ENCODE data around the gene SLC39A11. TPM values are rescaled to one million over a fixed set of nuclear protein-coding genes. Genes with fewer than 3 reads are reported as not detected.
A peak's percentile ranks its signal among the peaks of the same experiment; 100 is the strongest.

The SLC39A11 gene
- total RNA-seq, 2 donors from 2014 or later = 27.8 to 39.6 TPM

DNA sequence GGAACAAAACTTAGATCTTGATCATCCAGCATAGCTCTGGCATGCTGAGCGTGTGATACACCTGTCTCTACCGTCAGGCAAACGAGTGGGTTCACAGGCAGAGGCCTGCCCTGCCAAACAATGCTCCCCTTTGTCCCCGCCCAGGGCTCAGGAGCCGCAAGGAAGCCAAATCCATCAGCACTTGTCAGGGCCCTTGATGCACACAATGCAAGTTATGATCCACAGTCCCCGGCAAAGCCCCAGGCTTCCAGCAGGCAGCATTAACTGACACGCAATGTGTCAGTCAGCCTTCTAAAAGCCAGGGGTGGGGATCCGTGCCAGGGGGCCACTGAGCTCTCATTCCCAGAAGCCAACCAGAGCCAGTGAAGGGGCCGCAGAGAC, 460.9 kb downstream of the SLC39A11 start:
- H3K4me1 ChIP-seq = no peaks in the 10 kb centered on the region
- ATAC-seq = no peak
- H3K9me3 ChIP-seq = no peaks in the 10 kb centered on the region
- no peaks in the 10 kb centered on the region for H3K36me3 ChIP-seq (replicated peaks in 1 of 2; ENCODE audit: insufficient read depth in 1 of 2, low read depth in 2 of 2)
- intact Hi-C loops (cut with DNase I) = no loop called here
- DNase-seq = no peak
- WGBS, 2 donors = 75 to 100% methylated on average over 2 to 9 of the region's 9 CpGs
- H3K27me3 ChIP-seq = no peaks in the 10 kb centered on the region
- H3K27ac ChIP-seq = no peak overlapping the region
- no peak overlapping the region for H3K4me3 ChIP-seq
- TF ChIP-seq, protein P1, sequence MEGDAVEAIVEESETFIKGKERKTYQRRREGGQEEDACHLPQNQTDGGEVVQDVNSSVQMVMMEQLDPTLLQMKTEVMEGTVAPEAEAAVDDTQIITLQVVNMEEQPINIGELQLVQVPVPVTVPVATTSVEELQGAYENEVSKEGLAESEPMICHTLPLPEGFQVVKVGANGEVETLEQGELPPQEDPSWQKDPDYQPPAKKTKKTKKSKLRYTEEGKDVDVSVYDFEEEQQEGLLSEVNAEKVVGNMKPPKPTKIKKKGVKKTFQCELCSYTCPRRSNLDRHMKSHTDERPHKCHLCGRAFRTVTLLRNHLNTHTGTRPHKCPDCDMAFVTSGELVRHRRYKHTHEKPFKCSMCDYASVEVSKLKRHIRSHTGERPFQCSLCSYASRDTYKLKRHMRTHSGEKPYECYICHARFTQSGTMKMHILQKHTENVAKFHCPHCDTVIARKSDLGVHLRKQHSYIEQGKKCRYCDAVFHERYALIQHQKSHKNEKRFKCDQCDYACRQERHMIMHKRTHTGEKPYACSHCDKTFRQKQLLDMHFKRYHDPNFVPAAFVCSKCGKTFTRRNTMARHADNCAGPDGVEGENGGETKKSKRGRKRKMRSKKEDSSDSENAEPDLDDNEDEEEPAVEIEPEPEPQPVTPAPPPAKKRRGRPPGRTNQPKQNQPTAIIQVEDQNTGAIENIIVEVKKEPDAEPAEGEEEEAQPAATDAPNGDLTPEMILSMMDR (IDR thresholded peaks at IDR 0.05) = no peak
- TF ChIP-seq POLR2A (IDR thresholded peaks at IDR 0.05) = no peak

DNA sequence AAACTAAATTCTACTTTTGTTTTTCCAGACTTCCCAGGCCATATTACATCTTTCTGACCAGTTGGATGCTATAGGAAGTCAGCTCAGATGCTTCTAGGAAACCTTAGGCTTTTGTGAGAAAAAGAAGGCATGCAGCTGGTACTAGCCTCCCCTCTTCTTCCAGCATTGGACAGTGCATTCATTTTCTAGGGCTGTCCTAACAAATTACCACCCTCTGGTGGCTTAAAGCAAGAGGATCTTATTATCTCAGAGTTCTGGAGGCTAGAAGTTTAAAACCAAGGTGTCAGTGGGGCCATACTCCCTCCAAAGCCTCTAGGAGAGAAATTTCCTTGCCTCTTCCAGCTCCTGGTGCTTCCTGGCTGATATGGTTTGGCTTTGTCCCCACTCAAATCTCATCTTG, 467.8 kb downstream of the SLC39A11 start:
- H3K4me1 ChIP-seq = peaks cover 5% of the 10 kb centered on the region
- no peaks in the 10 kb centered on the region for H3K9me3 ChIP-seq
- DNase-seq (no peak), ATAC-seq (no peak)
- intact Hi-C loops (cut with DNase I) = no loop called here
- H3K4me3 ChIP-seq = no peak overlapping the region
- no peak overlapping the region for H3K27ac ChIP-seq
- no peaks in the 10 kb centered on the region for H3K27me3 ChIP-seq
- TF ChIP-seq POLR2A (IDR thresholded peaks at IDR 0.05) = no peak
- TF ChIP-seq, protein P1 (IDR thresholded peaks at IDR 0.05) = no peak
- no peaks in the 10 kb centered on the region for H3K36me3 ChIP-seq (replicated peaks in 1 of 2; ENCODE audit: insufficient read depth in 1 of 2, low read depth in 2 of 2)

DNA sequence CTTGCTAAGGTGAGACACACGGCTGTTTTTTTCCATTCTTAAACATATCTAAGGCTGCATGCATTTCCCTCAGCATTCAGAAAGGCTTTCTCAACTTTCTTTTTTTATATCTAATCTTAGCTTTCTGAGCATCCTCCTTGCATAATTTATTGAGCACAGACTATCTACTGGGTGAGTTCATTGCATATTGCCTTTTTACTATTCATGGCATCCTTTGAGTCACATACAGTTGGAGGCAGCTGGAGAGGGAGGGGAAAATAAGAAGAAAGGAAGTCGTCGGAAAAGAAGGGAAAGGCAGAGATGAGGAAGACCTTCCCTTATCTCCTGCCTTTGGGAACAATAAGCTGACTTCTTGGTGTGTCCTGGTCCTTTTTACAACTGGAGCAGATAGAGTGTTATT, 468.3 kb downstream of the SLC39A11 start:
- no peaks in the 10 kb centered on the region for H3K36me3 ChIP-seq (replicated peaks in 1 of 2; ENCODE audit: insufficient read depth in 1 of 2, low read depth in 2 of 2)
- WGBS, 2 donors = 27 to 34% methylated on average over 3 of the region's 3 CpGs
- H3K4me3 ChIP-seq = no peak overlapping the region
- no peak overlapping the region for H3K27ac ChIP-seq
- no peaks in the 10 kb centered on the region for H3K9me3 ChIP-seq
- TF ChIP-seq, protein P1 (IDR thresholded peaks at IDR 0.05) = no peak
- no peak for TF ChIP-seq POLR2A (IDR thresholded peaks at IDR 0.05)
- ATAC-seq (no peak), DNase-seq (no peak)
- intact Hi-C loops (cut with DNase I) = no loop called here
- no peaks in the 10 kb centered on the region for H3K27me3 ChIP-seq
- peaks cover 5% of the 10 kb centered on the region for H3K4me1 ChIP-seq

DNA sequence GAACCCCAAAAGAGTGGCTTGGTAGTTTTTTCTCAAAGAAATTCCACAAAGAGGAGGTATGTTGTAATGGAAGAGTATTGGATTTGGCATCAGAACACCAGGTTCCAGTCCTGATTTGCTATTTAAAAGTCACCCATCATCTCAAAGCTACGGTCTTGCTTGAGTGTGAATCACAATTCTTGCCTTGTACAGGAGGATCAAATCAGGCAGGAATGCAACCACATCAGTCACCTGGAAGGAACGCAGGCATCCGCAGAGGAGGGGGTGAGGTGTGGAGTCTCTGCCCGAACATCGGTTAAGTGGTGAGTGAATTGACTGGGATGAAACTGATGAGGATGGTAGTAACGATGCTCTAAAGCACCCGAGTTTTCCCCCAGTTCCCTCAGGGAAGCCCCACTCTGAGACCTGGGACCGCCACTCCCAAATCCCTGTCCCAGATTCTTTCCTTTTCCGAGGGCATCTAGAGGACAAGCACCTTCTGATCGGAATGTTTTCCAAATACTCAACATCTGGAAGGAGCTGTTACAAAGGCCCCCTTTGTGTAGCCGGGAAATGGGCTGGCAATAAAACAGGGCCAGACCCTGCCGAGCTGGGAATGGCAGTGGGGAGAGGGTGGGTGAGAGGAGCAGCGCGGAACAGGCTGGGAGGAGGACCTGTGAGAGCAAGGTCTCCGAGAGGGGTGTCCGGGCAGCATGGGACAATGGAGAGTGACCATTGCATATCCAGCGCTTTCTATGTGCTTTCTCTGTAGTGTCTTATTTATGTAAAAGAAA, 469.6 kb downstream of the SLC39A11 start:
- no peaks in the 10 kb centered on the region for H3K36me3 ChIP-seq (replicated peaks in 1 of 2; ENCODE audit: insufficient read depth in 1 of 2, low read depth in 2 of 2)
- DNase-seq = no peak
- intact Hi-C loops (cut with DNase I) = no loop called here

More for the DNA sequence above, 469.6 kb downstream of the SLC39A11 start:
- H3K27ac ChIP-seq = peak overlapping the region in 1 of 4 donors; percentile 22
- H3K4me1 ChIP-seq = peaks cover 18% of the 10 kb centered on the region
- H3K4me3 ChIP-seq = no peak overlapping the region
- peak; percentile 34 for ATAC-seq
- H3K9me3 ChIP-seq = no peaks in the 10 kb centered on the region
- TF ChIP-seq, protein P1 (IDR thresholded peaks at IDR 0.05) = no peak
- no peak for TF ChIP-seq POLR2A (IDR thresholded peaks at IDR 0.05)
- 35 to 45% methylated on average over 17 of the region's 17 CpGs for WGBS, 2 donors
- no peaks in the 10 kb centered on the region for H3K27me3 ChIP-seq

Measured in body of pancreas (tissue), 4 donors.